NCI-H510A treated with DMSO at 0.1 percent for 48 hours (cell line): ENCODE measurements around the gene UST.
"Not testable (repeated sequence)": the region's sequence is repeated elsewhere in the genome, so short reads cannot be mapped to it uniquely, and the experiment has no call there.

Experiments
- DNase-seq: peaks from one replicate; lab custom pipeline; 2025; lab: John Stamatoyannopoulos, UW

UST gene

GRCh38 chr6:148947621-148948444 is 201.0 kb downstream of the UST start:
- peak; percentile 53 for DNase-seq

- no peak for DNase-seq
Measured at GRCh38 chr6:148951662-148952061, 204.8 kb downstream of the UST start.

- no peak for DNase-seq
Measured at GRCh38 chr6:148952147-148953035, 205.6 kb downstream of the UST start.

- DNase-seq = no peak
Measured at GRCh38 chr6:148954461-148954860, 207.6 kb downstream of the UST start.

GRCh38 chr6:148954934-148955333 is 208.1 kb downstream of the UST start:
- DNase-seq = no peak

- DNase-seq = no peak
Measured at GRCh38 chr6:148955441-148955840, 208.6 kb downstream of the UST start.

- not testable (repeated sequence) for DNase-seq
Measured at GRCh38 chr6:148956163-148956562, 209.3 kb downstream of the UST start.

- no peak for DNase-seq
Measured at GRCh38 chr6:148957752-148958151, 210.9 kb downstream of the UST start.

- no peak for DNase-seq
Measured at GRCh38 chr6:148959008-148959407, 212.2 kb downstream of the UST start.

- DNase-seq = no peak
Measured at GRCh38 chr6:148959501-148959900, 212.7 kb downstream of the UST start.

- no peak for DNase-seq
Measured at GRCh38 chr6:148962854-148963515, 216.2 kb downstream of the UST start.

- no peak for DNase-seq
Measured at GRCh38 chr6:148963738-148964137, 216.9 kb downstream of the UST start.

GRCh38 chr6:148964467-148964866 is 217.6 kb downstream of the UST start:
- no peak for DNase-seq

GRCh38 chr6:148965287-148965686 is 218.5 kb downstream of the UST start:
- DNase-seq = no peak

GRCh38 chr6:148967011-148967520 is 220.2 kb downstream of the UST start:
- no peak for DNase-seq

GRCh38 chr6:148967541-148967956 is 220.7 kb downstream of the UST start:
- no peak for DNase-seq

GRCh38 chr6:148968771-148969602 is 222.2 kb downstream of the UST start:
- no peak for DNase-seq

GRCh38 chr6:148969603-148970061 is 222.8 kb downstream of the UST start:
- DNase-seq = peak; percentile 62

GRCh38 chr6:148971031-148971927 is 224.4 kb downstream of the UST start:
- DNase-seq = no peak

GRCh38 chr6:148972481-148972880 is 225.7 kb downstream of the UST start:
- peak; percentile 87 for DNase-seq
